ENCODE data around the gene FRMD1. TPM values are rescaled to one million over a fixed set of nuclear protein-coding genes. Genes with fewer than 3 reads are reported as not detected.
A peak's percentile ranks its signal among the peaks of the same experiment; 100 is the strongest.

FRMD1 gene
- total RNA-seq, 6 donors from 2014 or later: not detected

- DNase-seq (no peak), ATAC-seq (ENCODE audit: low FRiP score in 2 of 2) (no peak)
- TF ChIP-seq POLR2A (IDR thresholded peaks at IDR 0.05) (no peak), EP300 (IDR thresholded peaks at IDR 0.05) (no peak), POLR2AphosphoS5 (IDR thresholded peaks at IDR 0.05) (no peak), CTCF (IDR thresholded peaks at IDR 0.05) (no peak)
- Histone ChIP-seq H3K4me3 (no peak overlapping the region), H3K27ac (no peak overlapping the region), H3K4me1 (peaks cover 4 to 16% (median 10%) of the 10 kb centered on the region in 4 donors), H3K36me3 (no peaks in the 10 kb centered on the region), H3K9me3 (no peaks in the 10 kb centered on the region), H3K27me3 (no peaks in the 10 kb centered on the region)
- 66 to 73% methylated on average over 14 of the region's 14 CpGs for WGBS, 2 donors
Observed at GRCh38 chr6:168029459-168030217, 49.4 kb downstream of the FRMD1 start.

- no peak overlapping the region for H3K4me3 ChIP-seq
- no peaks in the 10 kb centered on the region for H3K36me3 ChIP-seq
- DNase-seq: no peak
- H3K4me1 ChIP-seq: peaks cover 4 to 17% (median 10%) of the 10 kb centered on the region in 4 donors
- 89 to 92% methylated on average over 9 of the region's 9 CpGs for WGBS, 2 donors
- H3K27ac ChIP-seq: no peak overlapping the region
- no peaks in the 10 kb centered on the region for H3K27me3 ChIP-seq
- no peaks in the 10 kb centered on the region for H3K9me3 ChIP-seq
- no peak for TF ChIP-seq EP300 (IDR thresholded peaks at IDR 0.05)
- no peak for TF ChIP-seq POLR2AphosphoS5 (IDR thresholded peaks at IDR 0.05)
- no peak for TF ChIP-seq CTCF (IDR thresholded peaks at IDR 0.05)
- no peak for TF ChIP-seq POLR2A (IDR thresholded peaks at IDR 0.05)
- ATAC-seq (ENCODE audit: low FRiP score in 2 of 2): no peak
Observed at GRCh38 chr6:168028181-168028580, 50.8 kb downstream of the FRMD1 start.

GRCh38 chr6:168027521-168027920 lies 51.5 kb downstream of the FRMD1 start:
- H3K4me1 ChIP-seq: peaks cover 4 to 17% (median 10%) of the 10 kb centered on the region in 4 donors
- H3K36me3 ChIP-seq: no peaks in the 10 kb centered on the region
- TF ChIP-seq POLR2A (IDR thresholded peaks at IDR 0.05) (no peak), POLR2AphosphoS5 (IDR thresholded peaks at IDR 0.05) (no peak), EP300 (IDR thresholded peaks at IDR 0.05) (no peak), CTCF (IDR thresholded peaks at IDR 0.05) (no peak)
- no peak overlapping the region for H3K27ac ChIP-seq
- no peaks in the 10 kb centered on the region for H3K27me3 ChIP-seq
- WGBS, 2 donors: 96% methylated on average over 16 of the region's 16 CpGs
- ATAC-seq (ENCODE audit: low FRiP score in 2 of 2) (peak in 1 of 2 donors; percentile 47), DNase-seq (no peak)
- no peak overlapping the region for H3K4me3 ChIP-seq
- no peaks in the 10 kb centered on the region for H3K9me3 ChIP-seq

- Histone ChIP-seq H3K27me3 (no peaks in the 10 kb centered on the region), H3K36me3 (no peaks in the 10 kb centered on the region), H3K4me3 (no peak overlapping the region), H3K27ac (no peak overlapping the region), H3K9me3 (no peaks in the 10 kb centered on the region), H3K4me1 (peaks cover 2 to 15% (median 10%) of the 10 kb centered on the region in 4 donors)
- DNase-seq (no peak), ATAC-seq (ENCODE audit: low FRiP score in 2 of 2) (no peak)
- WGBS, 2 donors: 92 to 97% methylated on average over 9 of the region's 9 CpGs
- no peak for TF ChIP-seq POLR2AphosphoS5 (IDR thresholded peaks at IDR 0.05)
- TF ChIP-seq CTCF (IDR thresholded peaks at IDR 0.05): no peak
- no peak for TF ChIP-seq EP300 (IDR thresholded peaks at IDR 0.05)
- TF ChIP-seq POLR2A (IDR thresholded peaks at IDR 0.05): no peak
Observed at GRCh38 chr6:168026925-168027324, 52.1 kb downstream of the FRMD1 start.

All from upper lobe of left lung (tissue), 6 donors.